ENCODE data around the gene FGGY.
"Not testable (repeated sequence)": the region's sequence is repeated elsewhere in the genome, so short reads cannot be mapped to it uniquely, and the experiment has no call there.

FGGY gene

GRCh38 chr1:59296358-59297256 is at the start of gene FGGY:
Gene FGGY, plus strand, starts transcription at chr1:59297094. Its CDS starts 24,456 bp downstream, at chr1:59321550.
- peak; percentile 96 for DNase-seq (ENCODE audit: low spot score)

- DNase-seq (ENCODE audit: low spot score): no peak
Observed at GRCh38 chr1:59248758-59249157, 48.1 kb upstream of the FGGY start.

- DNase-seq (ENCODE audit: low spot score): peak; percentile 51
Observed at GRCh38 chr1:59249396-59250137, 47.3 kb upstream of the FGGY start.

- DNase-seq (ENCODE audit: low spot score): not testable (repeated sequence)
Observed at GRCh38 chr1:59251061-59251460, 45.8 kb upstream of the FGGY start.

GRCh38 chr1:59256429-59256828 is 40.5 kb upstream of the FGGY start:
- not testable (repeated sequence) for DNase-seq (ENCODE audit: low spot score)

- DNase-seq (ENCODE audit: low spot score): no peak
Observed at GRCh38 chr1:59258412-59259032, 38.4 kb upstream of the FGGY start.

GRCh38 chr1:59261537-59261936 is 35.4 kb upstream of the FGGY start:
- no peak for DNase-seq (ENCODE audit: low spot score)

- no peak for DNase-seq (ENCODE audit: low spot score)
Observed at GRCh38 chr1:59262631-59263030, 34.3 kb upstream of the FGGY start.

GRCh38 chr1:59263111-59263510 is 33.8 kb upstream of the FGGY start:
- DNase-seq (ENCODE audit: low spot score): no peak

GRCh38 chr1:59265622-59266021 is 31.3 kb upstream of the FGGY start:
- DNase-seq (ENCODE audit: low spot score): no peak

- peak; percentile 5 for DNase-seq (ENCODE audit: low spot score)
Observed at GRCh38 chr1:59266180-59266926, 30.5 kb upstream of the FGGY start.

GRCh38 chr1:59266927-59267293 is 30.0 kb upstream of the FGGY start:
- no peak for DNase-seq (ENCODE audit: low spot score)

- no peak for DNase-seq (ENCODE audit: low spot score)
Observed at GRCh38 chr1:59268406-59268805, 28.5 kb upstream of the FGGY start.

GRCh38 chr1:59271561-59272260 is 25.2 kb upstream of the FGGY start:
- DNase-seq (ENCODE audit: low spot score): no peak

- no peak for DNase-seq (ENCODE audit: low spot score)
Observed at GRCh38 chr1:59272507-59272906, 24.4 kb upstream of the FGGY start.

- DNase-seq (ENCODE audit: low spot score): no peak
Observed at GRCh38 chr1:59276439-59276851, 20.4 kb upstream of the FGGY start.

- no peak for DNase-seq (ENCODE audit: low spot score)
Observed at GRCh38 chr1:59278780-59279354, 18.0 kb upstream of the FGGY start.

GRCh38 chr1:59279645-59280044 is 17.2 kb upstream of the FGGY start:
- no peak for DNase-seq (ENCODE audit: low spot score)

GRCh38 chr1:59282951-59283350 is 13.9 kb upstream of the FGGY start:
- no peak for DNase-seq (ENCODE audit: low spot score)

- DNase-seq (ENCODE audit: low spot score): no peak
Observed at GRCh38 chr1:59285691-59286090, 11.2 kb upstream of the FGGY start.

GRCh38 chr1:59288046-59288445 is 8.8 kb upstream of the FGGY start:
- no peak for DNase-seq (ENCODE audit: low spot score)
